IMR-90 (cell line): ENCODE results near the gene GATAD2A. TPM values are rescaled to one million over a fixed set of nuclear protein-coding genes. Genes with fewer than 3 reads are reported as not detected.
"Not testable (repeated sequence)": the region's sequence is repeated elsewhere in the genome, so short reads cannot be mapped to it uniquely, and the experiment has no call there.

Experiments used
- ATAC-seq: fragments of 200-7000 bp; cut with Tn5 transposase; 2 replicates; pipeline ENCODE4 v1.9.1; 2020; ENCODE audit warnings: low read depth, mild to moderate bottlenecking, moderate library complexity
- BruUV-seq: library from RNA; stranded (reverse); fragments of 400-500 nt; replicated peaks from 2 replicates; lab custom pipeline; 2021; lab: Mats Ljungman, UMichigan
- CTCF ChIA-PET: fragments of 300-600 bp; formaldehyde crosslinking; extraction: SDS; loops from one replicate; lab custom pipeline; 2021; ENCODE audit warnings: antibody characterized with exemption; lab: Yijun Ruan, JAX
- POLR2A ChIA-PET: fragments of 300-600 bp; sonication (Branson Sonifier 250); formaldehyde crosslinking; loops from one replicate; lab custom pipeline; 2022; ENCODE audit warnings: antibody characterized with exemption; ENCODE audit not compliant: unreplicated experiment; lab: Charles Lee
- DNase-seq: peaks from one replicate; pipeline ENCODE4 v3.0.0; 2013
- H2AFZ ChIP-seq: replicated peaks from 2 replicates; pipeline ENCODE3; 2013; ENCODE audit warnings: low read length, mild to moderate bottlenecking; ENCODE audit not compliant: poor library complexity
- H2AK5ac ChIP-seq: 2 replicates; pipeline ENCODE4 v1.6.1; 2013; ENCODE audit warnings: low read depth, low read length, inconsistent platforms
- H2AK9ac ChIP-seq: replicated peaks from 2 replicates; pipeline ENCODE3; 2013; ENCODE audit warnings: mild to moderate bottlenecking, low read depth, low read length, moderate library complexity; ENCODE audit not compliant: poor library complexity
- H2BK120ac ChIP-seq: 2 replicates; pipeline ENCODE4 v1.6.1; 2013; ENCODE audit warnings: low read depth, low read length, inconsistent platforms
- H2BK15ac ChIP-seq: 3 replicates; pipeline ENCODE4 v1.6.1; 2013; ENCODE audit warnings: low read depth, low read length, inconsistent platforms
- H2BK20ac ChIP-seq: 2 replicates; pipeline ENCODE4 v1.6.1; 2013; ENCODE audit warnings: low read depth, mild to moderate bottlenecking, inconsistent platforms, low read length, moderate library complexity
- H2BK5ac ChIP-seq: 2 replicates; pipeline ENCODE4 v1.6.1; 2013; ENCODE audit warnings: mild to moderate bottlenecking, low read depth, low read length, inconsistent platforms; ENCODE audit not compliant: poor library complexity, severe bottlenecking
- H3K14ac ChIP-seq: replicated peaks from 2 replicates; pipeline ENCODE4 v1.6.1; 2013; ENCODE audit warnings: low read depth, low read length, inconsistent platforms
- H3K18ac ChIP-seq: 2 replicates; pipeline ENCODE4 v1.6.1; 2013; ENCODE audit warnings: low read depth, low read length, control low read depth
- H3K23ac ChIP-seq: 2 replicates; pipeline ENCODE4 v1.6.1; 2013; ENCODE audit warnings: low read depth, low read length, inconsistent platforms
- H3K27ac ChIP-seq: 2 replicates; pipeline ENCODE4 v1.5.1; 2013; ENCODE audit warnings: mild to moderate bottlenecking, control low read depth, low read length; ENCODE audit not compliant: insufficient read depth
- H3K27me3 ChIP-seq: 2 replicates; pipeline ENCODE4 v1.6.1; 2013; ENCODE audit warnings: low read length; ENCODE audit not compliant: control insufficient read depth, insufficient read depth
- H3K36me3 ChIP-seq: 2 replicates; pipeline ENCODE4 v1.6.1; 2013; ENCODE audit warnings: low read length, mixed read lengths; ENCODE audit not compliant: control insufficient read depth, insufficient read depth
- H3K4ac ChIP-seq: 2 replicates; pipeline ENCODE4 v1.6.1; 2013; ENCODE audit warnings: low read depth, low read length, inconsistent platforms
- H3K4me1 ChIP-seq: 2 replicates; pipeline ENCODE4 v1.6.1; 2013; ENCODE audit warnings: low read length, mixed read lengths; ENCODE audit not compliant: control insufficient read depth, insufficient read depth
- H3K4me2 ChIP-seq: 2 replicates; pipeline ENCODE4 v1.6.1; 2013; ENCODE audit warnings: low read depth, mild to moderate bottlenecking, control low read depth, low read length, moderate library complexity
- H3K4me3 ChIP-seq: 2 replicates; pipeline ENCODE4 v1.5.1; 2013; ENCODE audit warnings: low read depth, mild to moderate bottlenecking, control low read depth, low read length, moderate library complexity; ENCODE audit not compliant: insufficient read depth
- H3K56ac ChIP-seq: 2 replicates; pipeline ENCODE4 v1.6.1; 2013; ENCODE audit warnings: low read length, inconsistent platforms; ENCODE audit not compliant: insufficient read depth; ENCODE audit errors: extremely low read depth
- H3K79me1 ChIP-seq, 2 experiments: 2 replicates each; pipeline ENCODE4 v1.6.1; 2013; ENCODE audit warnings: low read length in 2 of 2, inconsistent platforms in 1 of 2, low read depth in 1 of 2
- H3K9ac ChIP-seq: 2 replicates; pipeline ENCODE4 v1.6.1; 2013; ENCODE audit warnings: low read depth, low read length, control low read depth
- H3K9me1 ChIP-seq: 2 replicates; pipeline ENCODE4 v1.6.1; 2013; ENCODE audit warnings: low read length, inconsistent platforms; ENCODE audit not compliant: insufficient read depth
- H3K9me3 ChIP-seq: 2 replicates; pipeline ENCODE4 v1.6.1; 2013; ENCODE audit warnings: low read length; ENCODE audit not compliant: control insufficient read depth, insufficient read depth
- H4K20me1 ChIP-seq: 2 replicates; pipeline ENCODE4 v1.6.1; 2013; ENCODE audit warnings: low read length, inconsistent platforms; ENCODE audit not compliant: insufficient read depth
- H4K5ac ChIP-seq: 2 replicates; pipeline ENCODE4 v1.6.1; 2013; ENCODE audit warnings: mild to moderate bottlenecking, low read depth, low read length, control low read depth
- H4K8ac ChIP-seq, 2 experiments: 2 replicates each; pipeline ENCODE4 v1.6.1; 2013; ENCODE audit warnings: low read depth in 2 of 2, low read length in 2 of 2, control low read depth in 1 of 2, inconsistent platforms in 1 of 2
- H4K91ac ChIP-seq: 2 replicates; pipeline ENCODE4 v1.6.1; 2013; ENCODE audit warnings: low read depth, low read length, inconsistent platforms; ENCODE audit not compliant: insufficient read depth
- WGBS, 2 experiments: methylation state at CpG; one replicate each; pipeline versions ENCODE4 v1.1.5 to v1.1.7; 2013; ENCODE audit warnings: missing lambda C conversion rate in 2 of 2; ENCODE audit not compliant: insufficient read length in 1 of 2; ENCODE audit errors: extremely low coverage in 2 of 2; 5-methylcytosine and 5-hydroxymethylcytosine counted together
- dilution Hi-C: fragments of 300-500 bp; cut with HindIII; formaldehyde crosslinking; loops from one replicate; pipeline ENCODE4 v1.14.3; 2018; ENCODE audit warnings: low sequenced_read_pairs; ENCODE audit not compliant: unreplicated experiment
- in situ Hi-C: fragments of 300-500 bp; cut with MboI; formaldehyde crosslinking; loops from 3 replicates; pipeline ENCODE4 v1.14.3; 2019; ENCODE audit warnings: low sequenced_read_pairs, inconsistent platforms, mixed read lengths
- intact Hi-C: fragments of 100-400 bp; cut with micrococcal nuclease; formaldehyde crosslinking; loops from 2 replicates; pipeline ENCODE4 v1.10.0; 2022
- polyA plus RNA-seq, 3 experiments: library from polyadenylated mRNA; depleted of rRNA; stranded (reverse); fragments of >200 nt; gene quantifications; 2 replicates each; pipeline ENCODE4 v1.2.3, GENCODE V29; 2012; ENCODE audit warnings: low replicate concordance in 1 of 3
- total RNA-seq: library from RNA; depleted of rRNA; stranded (reverse); fragments of >200 nt; gene quantifications from 2 replicates; pipeline ENCODE4 v1.2.3, GENCODE V29; 2012

The GATAD2A gene
- total and polyA plus RNA-seq, 2 of the 4 experiments (the other 2 are of a cell fraction), result 23.5 to 33.2 TPM

DNA sequence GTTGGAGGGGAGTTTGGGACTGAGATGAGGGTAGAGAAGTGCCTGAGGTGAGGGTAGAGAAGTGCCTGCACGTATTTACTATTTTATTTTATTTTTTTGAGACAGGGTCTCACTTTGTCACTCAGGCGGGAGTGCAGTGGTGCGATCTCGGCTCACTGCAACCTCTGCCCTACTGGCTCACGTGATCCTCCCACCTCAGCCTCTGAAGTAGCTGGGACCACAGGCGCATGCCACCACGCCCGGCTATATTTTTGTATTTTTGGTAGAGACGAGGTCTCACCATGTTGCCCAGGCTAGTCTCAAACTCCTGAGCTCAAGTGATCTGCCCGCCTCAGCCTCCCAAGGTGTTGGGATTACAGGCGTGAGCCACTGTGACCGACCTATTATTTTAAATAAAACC lies 15.8 kb upstream of the GATAD2A start:
- ATAC-seq, POLR2A ChIA-PET, BruUV-seq: not testable (repeated sequence)

DNA sequence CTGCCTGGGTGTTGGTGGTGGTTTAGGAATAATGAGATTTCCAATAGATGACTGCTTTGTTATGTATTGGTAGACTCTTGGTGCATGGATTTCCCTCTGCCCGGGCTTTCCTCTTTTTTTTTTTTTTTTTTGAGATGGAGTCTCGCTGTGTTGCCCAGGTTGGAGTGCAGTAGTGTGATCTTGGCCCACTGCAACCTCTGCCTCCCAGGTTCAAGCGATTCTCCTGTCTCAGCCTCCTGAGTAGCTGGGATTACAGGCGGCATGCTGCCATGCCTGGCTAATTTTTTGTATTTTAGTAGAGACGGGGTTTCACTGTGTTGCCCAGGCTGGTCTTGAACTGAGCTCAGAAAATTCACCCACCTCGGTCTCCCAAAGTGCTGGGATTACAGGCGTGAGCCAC lies 11.1 kb upstream of the GATAD2A start:
- H4K8ac ChIP-seq, H4K91ac ChIP-seq, H3K56ac ChIP-seq, H4K5ac ChIP-seq, H4K20me1 ChIP-seq, H2BK120ac ChIP-seq, H3K23ac ChIP-seq, dilution Hi-C loops, H2BK5ac ChIP-seq, BruUV-seq, POLR2A ChIA-PET, H2AK9ac ChIP-seq, H3K4ac ChIP-seq, H3K18ac ChIP-seq, H2AK5ac ChIP-seq, H3K36me3 ChIP-seq, H3K9me1 ChIP-seq, H3K4me1 ChIP-seq, CTCF ChIA-PET, H3K27me3 ChIP-seq, H3K27ac ChIP-seq, H3K4me3 ChIP-seq, H3K4me2 ChIP-seq, DNase-seq, H2BK15ac ChIP-seq, intact Hi-C loops, H3K9me3 ChIP-seq, H2AFZ ChIP-seq, ATAC-seq, H2BK20ac ChIP-seq: not testable (repeated sequence)
- H3K14ac ChIP-seq, result peak overlapping the region; percentile 48; the same call in 1 of the 2 replicates
- in situ Hi-C loops, result loop anchor here (25.0 kb wide), 1 partner anchor 243 kb away; the partner anchor contains the start of genes GMIP and LPAR2
- WGBS, 2 experiments, result 87% methylated on average over 4 of the region's 7 CpGs; no CpG with 5 or more reads in 1 of the 2 experiments
- peaks cover 22 to 69% of the 10 kb centered on the region in 2 experiments for H3K79me1 ChIP-seq
- H3K9ac ChIP-seq, result peak overlapping the region; percentile 2; the same call in 1 of the 2 replicates

More for the DNA sequence above, 15.8 kb upstream of the GATAD2A start:
- H4K20me1 ChIP-seq, H2AK9ac ChIP-seq, H2BK20ac ChIP-seq, H3K9ac ChIP-seq, H3K27ac ChIP-seq, H4K5ac ChIP-seq, H3K9me3 ChIP-seq, H2AK5ac ChIP-seq, H3K27me3 ChIP-seq, H3K4ac ChIP-seq, dilution Hi-C loops, CTCF ChIA-PET, H3K4me2 ChIP-seq, H4K91ac ChIP-seq, H3K56ac ChIP-seq, H4K8ac ChIP-seq, H3K4me1 ChIP-seq, DNase-seq, H2AFZ ChIP-seq, H3K9me1 ChIP-seq, H2BK5ac ChIP-seq, H3K4me3 ChIP-seq, H2BK120ac ChIP-seq, H3K18ac ChIP-seq, H3K14ac ChIP-seq, H3K36me3 ChIP-seq, H3K23ac ChIP-seq, H2BK15ac ChIP-seq: not testable (repeated sequence)
- in situ Hi-C loops (loop anchor here (25.0 kb wide), 1 partner anchor 248 kb away; the partner anchor contains the start of genes GMIP and LPAR2), intact Hi-C loops (loop anchor here (5.0 kb wide), 1 partner anchor 98 kb away; no protein-coding TSS in a partner anchor)
- WGBS, 2 experiments, result 93% methylated on average over 4 of the region's 12 CpGs; no CpG with 5 or more reads in 1 of the 2 experiments
- H3K79me1 ChIP-seq, result peaks cover 26 to 71% of the 10 kb centered on the region in 2 experiments
